Mesodermal cell (in vitro differentiated cells): ENCODE results near the gene NOX1.
A peak's percentile ranks its signal among the peaks of the same experiment; 100 is the strongest.

Experiments used
- H3K27ac ChIP-seq: 2 replicates; pipeline ENCODE4 v1.7.0; 2013; ENCODE audit warnings: mild to moderate bottlenecking, low read depth, low read length, moderate library complexity; ENCODE audit not compliant: severe bottlenecking
- H3K36me3 ChIP-seq: 2 replicates; pipeline ENCODE4 v1.7.1; 2013; ENCODE audit warnings: mild to moderate bottlenecking, low read length, moderate library complexity; ENCODE audit not compliant: control insufficient read depth, insufficient read depth
- H3K4me1 ChIP-seq: one replicate; pipeline ENCODE4 v1.7.1; 2013; ENCODE audit warnings: mild to moderate bottlenecking, low read length; ENCODE audit not compliant: insufficient read depth, control insufficient read depth, poor library complexity, severe bottlenecking
- H3K4me3 ChIP-seq: 2 replicates; pipeline ENCODE4 v1.7.0; 2013; ENCODE audit warnings: low read length, control low read depth, mild to moderate bottlenecking; ENCODE audit not compliant: insufficient read depth, poor library complexity, severe bottlenecking; ENCODE audit errors: extremely low read depth
- H3K9me3 ChIP-seq: 2 replicates; pipeline ENCODE4 v1.7.1; 2013; ENCODE audit warnings: mild to moderate bottlenecking, low read length, moderate library complexity; ENCODE audit not compliant: control insufficient read depth
- WGBS, 2 experiments: methylation state at CpG; one replicate each; pipeline ENCODE4 v1.1.5; 2013; ENCODE audit warnings: missing lambda C conversion rate in 2 of 2; ENCODE audit not compliant: insufficient coverage in 2 of 2; 5-methylcytosine and 5-hydroxymethylcytosine counted together

Gene NOX1

GRCh38 chrX:100870527-100870926, 3.6 kb downstream of the NOX1 start:
- Histone ChIP-seq H3K9me3 (no peaks in the 10 kb centered on the region), H3K27ac (no peak overlapping the region), H3K36me3 (no peaks in the 10 kb centered on the region), H3K4me1 (peaks cover under 1% of the 10 kb centered on the region), H3K4me3 (no peak overlapping the region)
- WGBS, 2 experiments, result 79 to 83% methylated on average over 2 of the region's 5 CpGs

- no peaks in the 10 kb centered on the region for H3K9me3 ChIP-seq
- no CpG with 5 or more reads among the region's 2 CpGs for WGBS, 2 experiments
- H3K27ac ChIP-seq, result no peak overlapping the region
- peaks cover 8% of the 10 kb centered on the region for H3K4me1 ChIP-seq
- no peak overlapping the region for H3K4me3 ChIP-seq
- no peaks in the 10 kb centered on the region for H3K36me3 ChIP-seq
These were observed 5.9 kb downstream of the NOX1 start for GRCh38 chrX:100868273-100868672.

GRCh38 chrX:100864657-100865391, 9.3 kb downstream of the NOX1 start:
- Histone ChIP-seq H3K4me1 (peaks cover 8% of the 10 kb centered on the region), H3K36me3 (no peaks in the 10 kb centered on the region), H3K27ac (peak overlapping the region; percentile 57), H3K9me3 (no peaks in the 10 kb centered on the region), H3K4me3 (no peak overlapping the region)
- no CpG with 5 or more reads among the region's 2 CpGs for WGBS, 2 experiments

- no peak overlapping the region for H3K27ac ChIP-seq
- 100% methylated on average over 1 of the region's 6 CpGs; no CpG with 5 or more reads in 1 of the 2 experiments for WGBS, 2 experiments
- no peaks in the 10 kb centered on the region for H3K9me3 ChIP-seq
- peaks cover 8% of the 10 kb centered on the region for H3K4me1 ChIP-seq
- H3K36me3 ChIP-seq, result no peaks in the 10 kb centered on the region
- no peak overlapping the region for H3K4me3 ChIP-seq
These were observed 10.8 kb downstream of the NOX1 start for GRCh38 chrX:100863326-100863864.

- Histone ChIP-seq H3K9me3 (no peaks in the 10 kb centered on the region), H3K27ac (no peak overlapping the region), H3K36me3 (no peaks in the 10 kb centered on the region), H3K4me1 (no peaks in the 10 kb centered on the region), H3K4me3 (no peak overlapping the region)
- 60% methylated on average over 1 of the region's 2 CpGs; no CpG with 5 or more reads in 1 of the 2 experiments for WGBS, 2 experiments
These were observed 21.3 kb downstream of the NOX1 start for GRCh38 chrX:100852810-100853209.

GRCh38 chrX:100850317-100850716, 23.8 kb downstream of the NOX1 start:
- H3K27ac ChIP-seq, result no peak overlapping the region
- H3K9me3 ChIP-seq, result no peaks in the 10 kb centered on the region
- no peaks in the 10 kb centered on the region for H3K4me1 ChIP-seq
- 67 to 83% methylated on average over 1 of the region's 4 CpGs for WGBS, 2 experiments
- H3K4me3 ChIP-seq, result no peak overlapping the region
- no peaks in the 10 kb centered on the region for H3K36me3 ChIP-seq

- Histone ChIP-seq H3K4me1 (no peaks in the 10 kb centered on the region), H3K9me3 (no peaks in the 10 kb centered on the region), H3K4me3 (no peak overlapping the region), H3K36me3 (peaks cover 67% of the 10 kb centered on the region), H3K27ac (no peak overlapping the region)
- 100% methylated on average over 3 of the region's 9 CpGs; no CpG with 5 or more reads in 1 of the 2 experiments for WGBS, 2 experiments
These were observed 42.8 kb downstream of the NOX1 start for GRCh38 chrX:100831219-100831946.

GRCh38 chrX:100830547-100830946, 43.6 kb downstream of the NOX1 start:
- Histone ChIP-seq H3K27ac (no peak overlapping the region), H3K4me3 (no peak overlapping the region), H3K4me1 (no peaks in the 10 kb centered on the region), H3K9me3 (no peaks in the 10 kb centered on the region), H3K36me3 (peaks cover 68% of the 10 kb centered on the region)
- 100% methylated on average over 1 of the region's 9 CpGs; no CpG with 5 or more reads in 1 of the 2 experiments for WGBS, 2 experiments

GRCh38 chrX:100830143-100830542, 44.0 kb downstream of the NOX1 start:
- no peak overlapping the region for H3K27ac ChIP-seq
- no CpG with 5 or more reads among the region's 5 CpGs for WGBS, 2 experiments
- H3K4me1 ChIP-seq, result no peaks in the 10 kb centered on the region
- H3K36me3 ChIP-seq, result peaks cover 68% of the 10 kb centered on the region
- no peak overlapping the region for H3K4me3 ChIP-seq
- H3K9me3 ChIP-seq, result no peaks in the 10 kb centered on the region

- Histone ChIP-seq H3K27ac (no peak overlapping the region), H3K4me1 (no peaks in the 10 kb centered on the region), H3K36me3 (peaks cover 65% of the 10 kb centered on the region), H3K9me3 (no peaks in the 10 kb centered on the region), H3K4me3 (no peak overlapping the region)
- no CpG with 5 or more reads among the region's 2 CpGs for WGBS, 2 experiments
These were observed 44.4 kb downstream of the NOX1 start for GRCh38 chrX:100829730-100830129.
